ENCODE data around the gene FEV.
"Not testable (repeated sequence)": the region's sequence is repeated elsewhere in the genome, so short reads cannot be mapped to it uniquely, and the experiment has no call there.

Gene FEV

GRCh38 chr2:218963601-218964000 lies 21.4 kb downstream of the FEV start:
- DNase-seq, result no peak

DNA sequence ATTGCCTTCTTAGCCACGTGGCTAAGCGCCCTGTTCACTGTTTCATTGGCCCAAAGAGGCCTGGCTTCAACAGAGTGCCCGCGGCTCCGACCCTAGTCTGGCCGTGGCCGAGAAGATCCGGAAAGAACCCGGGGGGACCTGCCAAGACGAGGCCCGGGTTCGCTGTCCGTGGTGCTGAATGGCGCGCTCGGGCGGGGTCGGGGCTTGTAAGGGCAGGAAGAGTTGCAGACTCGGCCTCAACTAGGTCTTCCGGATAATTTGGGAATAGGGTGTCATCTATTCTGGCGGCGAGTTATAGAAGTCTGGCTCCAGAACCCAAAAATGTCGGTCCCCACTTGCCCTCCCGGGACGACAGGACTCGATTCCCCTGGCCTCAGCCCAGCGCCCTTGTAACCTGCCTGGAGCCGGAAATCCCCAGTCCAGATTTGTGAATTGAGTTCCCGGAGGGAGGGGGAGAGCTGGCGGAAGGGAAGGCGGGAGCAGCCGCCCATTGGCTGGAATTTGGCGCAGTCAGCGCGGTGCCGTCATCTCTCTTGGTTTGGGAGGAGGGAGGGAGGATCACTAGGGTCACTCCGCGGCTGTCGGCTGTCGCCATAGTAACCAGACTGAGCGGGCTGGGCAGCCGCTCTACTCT lies 22.0 kb downstream of the FEV start:
- no peak for DNase-seq

DNA sequence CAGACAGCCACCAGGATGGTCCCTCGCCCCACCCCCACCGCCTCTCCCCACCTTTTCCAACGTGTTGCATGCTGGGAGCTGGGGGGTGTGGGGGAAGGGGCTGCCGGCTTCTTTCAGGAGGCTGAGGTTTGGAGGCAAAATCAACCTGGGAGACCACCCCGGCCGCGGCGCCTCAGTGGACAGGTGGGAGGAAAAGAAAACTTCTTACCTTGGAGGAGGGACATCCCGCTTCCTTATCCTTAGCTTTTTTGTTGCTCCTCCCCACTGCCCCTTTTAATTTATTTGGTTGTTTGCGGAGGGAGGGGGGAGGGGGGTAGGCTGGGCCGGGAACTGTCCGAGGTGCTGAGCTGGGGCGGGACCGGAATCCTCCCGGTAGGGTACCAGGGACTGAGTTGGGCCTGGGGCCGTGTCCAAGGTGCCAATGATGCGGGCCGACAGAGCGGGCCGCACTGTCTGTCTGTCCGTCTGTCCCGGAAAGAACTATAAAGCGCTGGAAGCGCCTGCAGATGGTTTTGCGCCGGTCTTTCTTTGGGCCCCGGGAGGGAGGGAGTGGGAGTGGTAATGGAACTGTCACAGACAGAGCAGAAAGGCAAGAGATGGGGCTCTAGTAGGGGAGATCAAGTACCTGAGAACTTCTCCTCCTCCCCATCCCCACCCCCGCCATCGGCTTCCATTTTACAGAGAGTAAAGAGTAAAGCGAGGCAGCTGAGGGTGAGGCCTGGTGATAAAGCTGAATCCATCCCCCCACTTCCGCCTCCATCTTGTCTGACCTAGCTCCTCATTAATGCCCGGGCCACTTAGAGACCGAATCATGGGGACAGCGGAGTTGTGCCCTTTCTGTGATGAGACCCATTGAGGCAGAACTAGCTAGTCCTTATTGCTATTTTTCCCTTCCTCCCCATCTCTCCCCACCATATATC lies 23.1 kb downstream of the FEV start:
- no peak for DNase-seq

DNA sequence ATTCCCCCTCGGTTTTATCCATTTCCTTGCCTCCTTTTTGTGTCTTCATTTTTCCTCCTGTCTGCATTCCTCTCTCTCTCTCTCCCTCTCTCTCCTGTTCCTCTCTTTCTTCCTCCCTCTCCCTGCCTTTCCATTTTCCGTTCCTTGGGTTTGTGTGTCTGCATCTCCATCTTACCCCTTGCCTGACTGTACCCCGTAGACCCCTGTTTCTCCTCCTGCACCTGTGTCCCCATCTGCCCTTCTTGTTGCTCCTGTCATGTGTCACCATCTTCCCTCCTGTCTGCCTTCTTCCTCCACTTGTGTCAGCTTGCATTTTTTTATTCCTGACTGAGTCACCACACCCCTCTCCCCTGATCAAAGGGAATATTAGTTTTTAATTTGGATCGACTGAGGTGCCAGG lies 23.8 kb downstream of the FEV start:
- no peak for DNase-seq

- DNase-seq, result no peak
Measured at GRCh38 chr2:218960309-218961165, 24.4 kb downstream of the FEV start.

DNA sequence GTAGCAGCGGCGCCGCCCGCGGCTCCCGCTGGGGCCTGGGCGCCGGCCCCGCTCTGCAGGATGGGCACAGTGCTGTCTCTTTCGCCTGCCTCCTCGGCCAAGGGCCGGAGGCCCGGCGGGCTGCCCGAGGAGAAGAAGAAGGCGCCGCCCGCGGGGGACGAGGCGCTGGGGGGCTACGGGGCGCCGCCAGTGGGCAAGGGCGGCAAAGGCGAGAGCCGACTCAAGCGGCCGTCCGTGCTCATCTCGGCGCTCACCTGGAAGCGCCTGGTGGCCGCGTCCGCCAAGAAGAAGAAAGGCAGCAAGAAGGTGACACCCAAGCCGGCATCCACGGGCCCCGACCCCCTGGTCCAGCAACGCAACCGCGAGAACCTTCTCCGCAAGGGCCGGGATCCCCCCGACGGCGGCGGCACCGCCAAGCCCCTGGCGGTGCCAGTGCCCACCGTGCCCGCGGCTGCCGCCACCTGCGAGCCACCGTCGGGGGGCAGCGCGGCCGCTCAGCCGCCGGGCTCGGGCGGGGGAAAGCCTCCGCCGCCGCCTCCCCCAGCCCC lies 25.1 kb downstream of the FEV start:
- DNase-seq, result no peak

DNA sequence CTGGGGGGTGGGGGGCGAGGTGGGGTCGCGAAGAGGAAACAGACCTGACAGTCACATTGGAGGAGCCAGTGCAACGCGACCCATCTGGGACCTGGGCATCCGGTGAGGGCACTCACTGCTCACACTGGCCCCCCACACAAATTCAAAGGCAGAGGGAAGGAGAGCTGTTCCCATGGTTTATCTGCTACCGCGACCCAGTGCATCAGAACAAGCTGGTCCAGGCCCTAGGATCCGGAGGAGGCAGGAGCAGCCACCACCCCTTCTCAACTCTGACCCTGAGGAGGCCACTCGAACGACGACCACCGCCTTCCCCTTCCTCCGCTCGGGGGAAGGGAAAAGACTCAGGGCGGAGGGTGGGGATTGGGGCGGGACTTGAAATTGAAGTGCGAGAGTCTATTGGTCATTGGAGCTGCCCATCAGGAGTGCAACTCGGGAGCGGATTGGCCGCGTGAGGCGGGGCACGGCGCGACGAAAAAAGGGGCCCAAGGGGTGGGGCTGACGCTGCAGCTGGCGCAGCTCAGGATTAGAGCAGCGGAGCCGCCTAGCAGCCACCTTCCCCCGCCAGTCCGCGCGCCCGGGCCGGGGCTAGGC lies 25.7 kb downstream of the FEV start, which contains the start of gene CDK5R2:
CDK5R2 (plus strand) TSS at position 526 of the 591 bp plus-strand sequence. CDS start 155 bp downstream, outside the sequence.
- peak; percentile 77 for DNase-seq

- DNase-seq, result no peak
Measured at GRCh38 chr2:218958276-218958675, 26.7 kb downstream of the FEV start.

DNA sequence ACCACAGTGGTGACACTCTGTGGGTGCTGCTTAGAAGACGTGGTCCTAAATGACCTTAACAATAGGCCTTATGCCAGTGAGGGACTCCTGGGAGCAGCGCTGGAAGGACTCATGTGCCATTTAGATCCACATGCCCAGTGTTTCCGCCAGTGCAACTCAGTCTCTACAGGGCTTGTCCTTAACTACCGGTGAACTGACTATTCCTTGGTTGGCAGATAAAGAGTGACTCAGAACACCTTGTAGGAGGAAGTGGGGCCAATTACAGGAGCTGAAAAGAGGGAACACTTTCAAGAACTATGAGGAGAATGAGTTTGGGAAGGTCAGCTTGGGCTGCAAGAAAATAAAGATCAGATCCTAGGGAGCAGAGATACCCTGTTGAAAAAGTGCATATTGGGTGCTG lies 27.3 kb downstream of the FEV start:
- DNase-seq, result no peak

- no peak for DNase-seq
Measured at GRCh38 chr2:218956039-218956438, 28.9 kb downstream of the FEV start.

GRCh38 chr2:218954541-218955300 lies 30.3 kb downstream of the FEV start:
- no peak for DNase-seq

- DNase-seq, result no peak
Measured at GRCh38 chr2:218953366-218953954, 31.5 kb downstream of the FEV start.

DNA sequence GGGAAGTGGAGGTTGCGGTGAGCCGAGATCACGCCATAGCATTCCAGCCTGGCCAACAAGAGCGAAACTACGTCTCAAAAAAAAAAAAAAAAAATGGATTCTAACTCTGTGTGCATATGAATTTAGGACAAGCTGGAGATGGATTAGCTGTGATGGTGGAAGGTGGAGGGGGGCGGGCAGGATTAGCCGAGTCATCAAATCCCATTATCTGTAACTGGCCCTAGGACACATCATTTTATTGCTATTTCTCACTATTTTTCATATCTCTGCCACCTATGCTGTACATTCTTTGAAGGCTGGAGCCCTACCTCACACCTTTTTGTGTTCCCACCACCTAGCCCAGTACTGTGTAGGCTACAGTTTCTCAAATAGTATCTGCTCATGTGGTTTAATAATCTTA lies 32.8 kb downstream of the FEV start:
- DNase-seq, result no peak

DNA sequence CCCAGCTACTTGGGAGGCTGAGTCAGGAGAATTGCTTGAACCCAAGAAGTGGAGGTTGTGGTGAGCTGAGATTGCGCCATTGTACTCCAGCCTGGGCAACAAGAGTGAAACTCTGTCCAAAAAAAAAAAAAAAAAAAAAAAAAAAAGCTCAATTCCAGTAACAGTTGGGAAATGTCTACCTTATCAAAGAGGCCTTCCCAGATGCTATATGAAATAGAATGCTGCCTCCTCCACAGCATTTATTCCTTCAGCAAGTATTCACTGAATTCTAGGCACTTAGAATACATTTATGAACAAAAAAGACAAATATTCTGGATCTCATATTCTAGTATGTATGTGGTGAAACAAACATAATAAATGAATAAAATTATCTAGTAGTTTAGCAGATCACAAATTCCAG lies 38.4 kb downstream of the FEV start:
- DNase-seq, result no peak

- no peak for DNase-seq
Measured at GRCh38 chr2:218944759-218945404, 40.1 kb downstream of the FEV start.

- DNase-seq, result not testable (repeated sequence)
Measured at GRCh38 chr2:218931751-218932150, 53.2 kb downstream of the FEV start.
